Colon (tissue), 2 donors: Measurements from ENCODE around the gene PEX1.
A peak's percentile ranks its signal among the peaks of the same experiment; 100 is the strongest.
"Not testable (repeated sequence)": the region's sequence is repeated elsewhere in the genome, so short reads cannot be mapped to it uniquely, and the experiment has no call there.

Experiments
- FAIRE-seq: peaks from 2 replicates; lab custom pipeline; 2012; peaks lifted over from hg19 to GRCh38; lab: Jason Lieb, UNC
- donor health status: control.
- donor health status: control.

Gene PEX1

DNA sequence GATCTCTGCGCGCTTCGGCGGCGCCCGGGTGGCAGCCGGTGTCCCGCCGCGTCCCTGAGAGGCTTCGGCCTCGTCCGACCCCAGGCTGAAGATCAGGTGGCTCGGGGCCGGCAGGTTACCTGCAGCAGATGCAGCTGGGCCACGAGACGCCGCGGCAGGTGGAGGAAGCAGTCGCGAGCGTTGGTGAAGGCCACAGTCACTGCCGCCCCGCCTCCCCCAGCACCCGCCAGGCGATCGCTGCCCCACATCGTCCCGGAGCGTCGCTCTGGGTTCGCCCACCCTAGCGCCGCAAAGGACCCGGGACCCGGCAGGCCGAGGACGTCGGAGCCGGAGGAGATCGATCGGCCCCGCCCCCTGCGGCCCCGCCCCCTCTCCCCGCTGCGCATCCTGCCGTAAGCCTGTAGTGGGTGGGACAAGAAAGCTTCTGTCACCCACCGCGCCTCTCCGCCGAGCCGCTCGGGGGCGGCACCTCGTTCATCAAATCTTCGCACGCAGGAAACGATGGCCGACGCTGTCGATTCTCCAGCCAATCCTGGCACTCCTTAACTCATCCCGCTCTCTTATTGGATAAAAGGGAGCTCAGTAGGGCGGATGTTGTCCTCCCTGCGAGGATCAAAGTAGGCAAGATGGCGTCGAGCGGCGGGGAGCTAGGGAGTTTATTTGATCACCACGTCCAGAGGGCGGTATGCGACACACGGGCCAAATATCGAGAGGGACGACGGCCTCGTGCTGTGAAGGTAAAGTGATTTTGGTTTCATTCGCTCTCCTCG, at the start of gene PEX1, which contains the start of gene RBM48:
PEX1 (minus strand) TSS at position 333 of the 770 bp plus-strand sequence; CDS start at position 248, 85 bp downstream.
RBM48 (plus strand) TSS at position 608 of the 770 bp plus-strand sequence; CDS start at position 627, 19 bp downstream.
- FAIRE-seq: peak; percentile 38

DNA sequence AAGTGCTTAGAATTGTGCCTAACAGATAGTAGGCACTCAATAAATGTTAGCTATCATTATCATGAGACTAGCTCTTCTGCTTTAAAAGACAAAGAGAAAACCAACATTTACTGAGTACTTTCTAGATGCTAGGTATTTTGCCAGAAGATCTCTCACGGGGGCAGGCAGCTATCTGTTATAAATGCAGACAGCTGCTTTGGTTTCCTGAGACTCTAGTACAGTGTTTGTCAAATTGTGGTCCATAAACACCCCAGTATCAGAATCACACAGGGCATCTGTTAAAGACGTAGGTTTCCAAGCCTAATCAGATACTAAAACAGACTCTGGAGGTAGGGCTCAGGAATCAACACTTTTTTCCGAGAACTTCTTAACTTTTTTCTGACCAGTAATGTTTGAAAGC, 48.0 kb upstream of the PEX1 start:
- no peak for FAIRE-seq

DNA sequence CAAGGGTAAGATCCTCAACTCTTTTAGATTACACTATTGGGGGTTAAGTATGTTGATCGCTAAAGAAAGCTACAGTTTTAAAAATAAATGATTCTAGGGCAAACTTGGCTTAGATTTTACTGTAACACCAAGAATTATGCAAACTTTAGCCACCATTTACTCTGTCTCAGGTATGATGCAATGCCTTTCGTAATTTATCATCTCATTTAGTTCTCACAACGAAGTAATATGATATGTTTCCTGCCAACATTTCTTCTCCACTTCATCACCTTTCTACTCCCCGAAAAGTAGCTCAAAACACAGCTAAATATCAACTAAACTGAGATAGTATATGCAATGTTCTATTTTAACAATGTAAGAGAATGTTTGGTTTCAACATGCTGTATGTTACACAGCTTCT, 40.8 kb upstream of the PEX1 start:
- no peak for FAIRE-seq

DNA sequence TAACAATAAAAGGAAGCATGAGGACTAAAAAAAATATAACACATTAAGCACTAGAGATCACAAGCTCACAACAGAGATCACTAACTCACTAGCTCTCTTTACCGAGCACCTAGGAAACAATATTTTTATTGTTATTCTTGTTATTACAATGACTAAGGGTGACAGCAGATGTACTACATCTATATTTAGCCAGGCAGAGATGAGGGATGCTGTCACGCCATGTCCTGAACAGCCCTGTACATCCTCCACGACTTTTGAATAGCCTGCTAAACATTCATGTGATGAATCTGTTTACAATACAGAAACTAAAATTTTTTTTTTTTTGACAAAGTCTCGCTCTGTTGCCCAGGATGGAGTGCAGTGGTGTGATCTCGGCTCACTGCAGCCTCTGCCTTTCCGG, 39.1 kb upstream of the PEX1 start:
- FAIRE-seq: no peak

DNA sequence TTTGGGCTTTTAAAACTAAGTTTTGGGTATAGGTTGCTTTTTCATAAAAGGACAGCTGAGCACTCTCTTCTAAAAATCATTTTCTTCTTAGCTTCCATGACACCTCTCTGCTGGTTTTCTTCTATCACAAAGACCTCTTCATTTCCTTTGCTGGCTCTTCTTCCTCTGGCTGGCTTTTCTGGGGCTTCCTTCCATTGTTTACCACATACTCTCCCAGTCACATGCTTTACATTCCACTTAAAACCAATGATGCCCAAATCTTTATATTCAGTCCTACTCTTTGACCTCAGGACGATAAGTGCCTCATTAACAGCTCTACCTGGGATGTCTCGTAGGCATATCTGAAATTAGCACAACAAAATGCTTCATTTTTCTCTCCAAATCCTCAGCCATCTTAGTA, 35.0 kb upstream of the PEX1 start:
- FAIRE-seq: no peak

DNA sequence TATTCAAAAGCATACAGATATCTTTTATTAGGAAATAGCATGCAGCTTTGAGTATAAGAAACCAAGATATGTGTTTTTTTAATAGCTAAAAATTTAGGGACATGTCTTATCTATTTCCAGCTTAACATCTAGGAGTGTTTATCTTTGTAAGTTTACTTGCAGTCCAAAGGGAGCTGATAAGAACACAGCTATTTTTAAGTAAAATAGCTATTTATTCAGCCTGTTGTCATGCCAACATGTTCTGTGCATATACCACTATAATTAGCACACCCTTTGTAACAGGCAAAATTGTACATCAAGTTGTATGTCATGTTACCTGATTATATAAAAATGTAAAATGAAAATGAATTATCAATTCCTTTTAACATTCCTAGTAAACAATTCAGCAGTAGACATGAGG, 32.3 kb upstream of the PEX1 start:
- no peak for FAIRE-seq

DNA sequence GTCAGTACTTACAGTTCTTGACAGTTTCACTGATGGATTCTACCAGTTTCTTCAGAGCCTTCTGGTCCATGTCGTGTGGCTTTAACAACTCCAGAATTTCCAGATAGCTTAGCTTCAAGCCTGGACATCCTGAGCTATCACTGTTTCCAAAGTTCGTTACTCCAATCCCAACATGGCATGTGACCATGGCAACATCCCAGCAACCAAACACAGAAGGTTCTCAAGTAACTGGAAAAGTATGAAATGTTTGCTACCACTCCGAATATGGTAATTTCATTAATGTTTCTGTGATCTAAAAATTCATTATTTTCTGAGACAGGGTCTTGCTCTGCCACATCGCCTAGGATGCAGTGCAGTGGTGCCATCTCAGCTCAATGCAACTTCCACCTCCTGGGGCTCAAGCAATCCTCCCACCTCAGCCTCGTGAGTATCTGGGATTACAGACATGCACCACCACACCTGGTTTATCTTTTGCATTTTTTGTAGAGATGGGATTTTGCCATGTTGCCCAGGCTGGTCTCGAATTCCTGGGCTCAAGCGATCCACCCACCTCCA, 29.6 kb upstream of the PEX1 start:
- no peak for FAIRE-seq

DNA sequence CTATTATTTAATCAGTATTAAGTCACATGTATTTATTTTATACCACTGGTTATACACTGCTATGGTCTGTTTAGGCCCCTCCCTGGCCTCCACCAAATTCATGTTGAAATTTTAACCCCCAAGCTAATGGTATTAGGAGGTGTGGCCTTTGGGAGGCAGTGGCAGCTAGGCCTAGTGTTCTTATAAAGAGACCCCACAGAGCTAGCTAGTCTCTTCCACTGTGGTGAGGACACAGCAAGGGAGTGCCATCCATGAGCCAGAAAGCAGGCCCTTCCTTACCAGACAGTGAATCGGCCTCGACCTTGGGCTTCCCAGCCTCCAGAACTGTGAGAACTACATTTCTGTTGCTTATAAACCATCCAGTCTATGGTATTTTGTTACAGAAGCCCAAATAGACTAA, 28.9 kb upstream of the PEX1 start:
- no peak for FAIRE-seq

DNA sequence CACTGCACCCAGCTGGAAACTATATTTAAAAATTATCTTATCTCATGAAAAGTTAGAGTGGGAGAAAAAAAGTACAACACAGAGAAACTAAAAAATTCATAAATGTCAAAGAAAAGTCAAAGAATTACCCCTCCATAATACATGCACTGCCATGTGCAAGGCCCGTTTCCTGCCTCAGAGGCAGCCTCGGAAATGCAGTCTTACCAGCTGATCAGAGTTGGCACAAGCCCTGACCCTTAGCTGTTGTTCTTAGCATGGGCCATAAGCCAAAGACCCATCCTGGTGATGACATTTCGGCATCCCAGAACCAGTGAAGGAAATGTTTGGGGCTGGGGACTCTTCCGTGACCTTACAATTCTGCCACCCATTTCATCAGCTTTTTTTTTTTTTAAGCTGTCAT, 21.9 kb upstream of the PEX1 start:
- FAIRE-seq: no peak

DNA sequence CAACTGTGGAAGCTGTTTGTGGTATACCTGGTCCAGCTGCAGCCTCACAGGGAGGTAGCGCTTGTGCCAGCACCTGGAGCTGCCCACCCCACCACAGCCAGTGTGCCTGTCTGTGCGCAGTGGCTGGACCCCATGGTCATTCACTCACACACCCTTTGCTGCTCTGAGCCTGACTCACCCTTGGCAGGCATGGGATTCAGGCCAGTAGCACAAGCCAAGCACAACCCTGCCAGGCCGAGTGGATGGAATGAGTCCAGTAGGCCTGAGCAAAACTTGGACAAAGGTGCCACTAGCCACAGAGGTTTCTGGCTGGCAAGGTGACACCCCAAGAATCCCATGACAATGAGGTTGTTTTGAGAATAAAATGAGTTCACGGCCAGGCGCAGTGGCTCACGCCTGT, 19.3 kb upstream of the PEX1 start:
- no peak for FAIRE-seq

DNA sequence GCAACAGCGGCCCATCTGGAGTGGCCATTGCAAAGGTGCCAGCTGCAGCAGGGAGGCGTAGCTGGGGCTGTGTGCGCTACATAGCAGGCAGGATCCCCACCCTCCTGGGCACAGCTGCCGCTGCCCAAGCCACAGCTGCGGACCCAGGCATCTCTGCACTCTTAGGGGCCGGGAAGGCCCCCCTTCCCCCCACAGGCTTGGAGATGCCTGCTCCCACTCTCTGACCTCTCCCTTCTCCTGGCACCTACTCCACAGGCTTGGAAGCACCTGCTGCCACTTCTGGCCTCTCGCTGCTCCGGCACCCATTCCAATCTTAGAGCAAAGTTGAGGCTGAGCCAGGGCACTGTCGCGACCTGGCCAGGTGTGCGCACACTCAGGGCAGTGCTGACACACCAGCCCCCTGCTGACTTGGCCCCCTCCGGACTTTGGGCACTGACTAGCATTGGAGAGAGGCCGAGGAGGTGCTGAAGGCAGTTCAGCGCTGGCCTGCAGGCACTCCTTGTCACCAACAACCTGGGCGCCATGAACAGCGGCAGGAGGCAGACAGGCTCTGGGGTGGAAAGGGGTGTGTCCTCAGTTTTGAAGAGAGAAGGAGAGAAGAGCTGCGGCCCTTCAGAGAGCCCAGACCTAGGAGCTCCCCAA, 18.7 kb upstream of the PEX1 start:
- FAIRE-seq: no peak

DNA sequence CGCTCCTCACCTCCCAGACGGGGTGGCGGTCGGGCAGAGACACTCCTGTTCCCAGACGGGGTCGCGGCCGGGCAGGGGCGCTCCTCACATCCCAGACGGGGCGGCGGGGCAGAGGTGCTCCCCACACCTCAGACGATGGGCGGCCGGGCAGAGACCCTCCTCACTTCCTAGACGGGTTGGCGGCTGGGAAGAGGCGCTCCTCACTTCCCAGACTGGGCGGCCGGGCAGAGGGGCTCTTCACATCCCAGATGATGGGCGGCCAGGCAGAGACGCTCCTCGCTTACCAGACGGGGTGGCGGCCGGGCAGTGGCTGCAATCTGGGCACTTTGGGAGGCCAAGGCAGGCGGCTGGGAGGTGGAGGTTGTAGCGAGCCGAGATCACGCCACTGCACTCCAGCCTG, 16.8 kb upstream of the PEX1 start:
- not testable (repeated sequence) for FAIRE-seq

DNA sequence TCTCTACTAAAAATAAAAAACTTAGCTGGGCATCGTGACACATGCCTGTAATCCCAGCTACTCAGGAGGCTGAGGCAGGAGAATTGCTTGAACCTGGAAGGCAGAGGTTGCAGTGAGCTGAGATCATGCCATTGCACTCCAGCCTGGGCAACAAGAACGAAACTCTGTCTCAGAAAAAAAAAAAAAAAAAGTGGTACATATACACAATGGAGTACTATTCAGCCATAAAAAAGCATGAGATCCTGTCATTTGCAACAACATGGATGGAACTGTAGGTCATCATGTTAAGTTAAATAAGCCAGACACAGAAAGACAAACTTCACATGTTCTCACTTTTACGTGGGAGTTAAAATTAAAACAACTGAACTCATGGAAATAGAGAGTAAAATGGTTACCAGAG, 15.2 kb upstream of the PEX1 start:
- FAIRE-seq: not testable (repeated sequence)

DNA sequence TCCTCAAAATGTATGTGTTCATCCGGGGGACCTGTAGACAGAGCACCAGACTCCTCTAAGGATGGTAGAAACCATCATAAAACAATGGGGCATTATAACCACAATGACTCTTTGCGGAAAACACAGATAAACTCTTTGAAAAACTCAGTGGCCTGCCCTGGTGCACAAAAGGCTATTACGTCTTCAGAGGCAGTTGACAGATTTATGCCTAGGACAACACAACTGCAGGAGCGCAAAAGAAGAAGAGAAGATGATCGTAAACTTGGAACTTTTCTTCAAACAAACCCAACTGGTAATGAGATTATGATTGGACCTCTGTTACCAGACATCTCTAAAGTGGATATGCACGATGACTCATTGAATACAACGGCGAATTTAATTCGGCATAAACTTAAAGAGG, 6.3 kb upstream of the PEX1 start:
- FAIRE-seq: no peak

DNA sequence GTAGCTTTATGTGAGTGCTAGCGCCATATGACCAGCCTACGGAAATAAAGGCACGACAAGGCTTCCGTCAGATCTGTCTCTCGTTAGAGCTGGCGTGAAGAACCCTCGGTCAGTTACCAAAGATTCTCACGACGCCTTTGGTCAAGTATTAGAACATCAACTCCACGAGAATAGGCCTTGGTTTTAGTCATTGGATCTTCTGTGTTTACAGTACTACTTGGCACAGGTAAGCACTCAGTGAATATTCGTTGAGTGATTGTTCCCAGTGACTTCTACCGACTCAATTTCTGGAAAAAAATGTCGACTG, 591 bp upstream of the PEX1 start:
- no peak for FAIRE-seq

DNA sequence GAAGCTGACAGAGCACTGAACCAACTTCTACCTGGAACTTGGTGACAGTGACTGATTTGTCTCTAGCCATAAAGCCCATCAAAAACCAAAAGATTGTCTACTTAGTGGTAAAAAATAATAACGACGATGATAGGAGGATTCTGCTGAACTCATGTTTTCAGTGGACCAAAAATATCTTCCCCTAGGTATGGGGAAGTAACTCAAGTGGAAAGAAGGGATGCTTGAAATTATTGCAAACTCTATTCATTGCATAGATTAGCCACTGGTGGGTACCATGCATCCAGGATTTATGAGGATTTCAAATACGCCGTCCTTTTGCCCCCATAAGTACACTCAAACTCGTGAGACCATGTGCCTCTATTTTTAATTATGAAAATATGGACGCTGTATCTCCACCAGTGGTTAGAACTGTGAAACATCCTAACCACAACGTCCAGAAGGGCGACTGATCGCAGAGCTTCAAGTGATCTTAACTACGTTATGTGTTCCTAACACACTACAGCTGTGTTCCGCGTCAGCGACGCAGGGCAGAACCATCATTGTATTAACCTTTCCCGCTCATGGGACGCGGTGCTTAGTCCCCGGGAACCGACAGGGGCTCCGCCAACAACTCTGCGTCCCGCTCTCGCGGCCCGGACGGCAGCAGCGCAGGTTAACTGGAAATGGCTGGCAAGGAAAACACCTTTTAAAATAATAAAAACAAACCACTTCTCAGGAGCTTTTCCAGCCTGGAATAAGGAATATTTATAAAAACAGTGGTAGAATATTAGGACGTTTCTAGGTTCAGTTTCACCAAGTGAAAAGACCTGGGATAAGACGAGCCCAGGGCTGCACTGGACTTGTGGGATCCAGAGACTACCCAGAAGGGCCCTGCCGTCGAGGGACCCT, 776 bp downstream of the PEX1 start:
- no peak for FAIRE-seq

DNA sequence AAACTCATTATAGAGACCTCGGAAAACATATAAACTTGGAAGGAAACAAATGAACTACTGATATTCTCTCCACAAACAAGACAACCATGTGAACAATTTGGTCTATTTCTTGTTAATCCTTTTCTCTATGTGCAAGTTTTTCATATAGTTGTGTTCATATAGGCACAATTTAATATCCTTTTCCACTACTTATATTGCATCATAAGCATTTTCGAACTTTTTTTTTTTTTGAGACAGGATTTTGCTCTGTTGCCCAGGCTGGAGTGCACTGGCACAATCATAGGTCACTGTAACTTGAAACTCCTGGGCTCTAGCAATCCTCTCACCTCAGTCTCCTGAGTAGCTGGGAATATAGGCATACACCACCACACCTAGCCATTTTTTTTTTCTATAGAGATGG, 5.2 kb downstream of the PEX1 start:
- no peak for FAIRE-seq

DNA sequence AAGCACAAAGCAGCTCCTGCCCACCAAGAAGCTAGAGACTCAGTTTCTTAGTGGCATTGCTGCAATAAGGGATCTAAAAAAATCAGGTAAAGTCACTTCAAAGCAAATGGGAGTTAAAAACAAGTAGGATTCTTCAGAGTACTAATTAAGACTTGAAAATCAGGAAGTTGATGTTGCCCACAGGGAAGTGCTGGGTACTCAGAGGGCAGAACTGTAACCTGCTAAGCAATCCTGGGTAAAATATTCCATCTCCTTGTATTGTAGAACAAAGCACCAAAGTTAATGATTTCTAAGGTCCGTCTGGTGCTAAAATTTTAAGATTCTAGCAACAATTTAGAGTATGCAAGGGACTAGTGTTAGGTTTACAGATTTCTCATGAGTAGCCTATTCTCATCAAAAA, 8.3 kb downstream of the PEX1 start:
- no peak for FAIRE-seq

DNA sequence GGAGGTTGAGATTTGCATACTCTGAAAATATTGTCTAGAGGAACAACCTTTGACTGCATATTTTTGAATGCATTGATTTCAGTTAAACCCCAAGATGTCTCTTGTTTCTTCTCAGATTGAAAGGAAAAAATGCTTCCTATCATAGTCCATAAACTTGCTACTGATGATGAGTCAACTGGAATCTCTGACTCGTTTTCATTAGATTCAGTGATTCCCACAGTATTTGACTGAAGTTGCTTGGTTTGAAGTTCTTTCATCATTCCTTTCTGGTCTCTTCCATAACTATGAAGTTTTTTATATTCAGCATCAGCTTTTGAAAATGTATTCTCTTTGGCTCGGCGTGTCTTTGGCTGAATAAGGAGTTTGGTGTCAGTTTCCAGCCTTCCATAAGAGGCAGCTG, 10.7 kb downstream of the PEX1 start:
- FAIRE-seq: no peak

DNA sequence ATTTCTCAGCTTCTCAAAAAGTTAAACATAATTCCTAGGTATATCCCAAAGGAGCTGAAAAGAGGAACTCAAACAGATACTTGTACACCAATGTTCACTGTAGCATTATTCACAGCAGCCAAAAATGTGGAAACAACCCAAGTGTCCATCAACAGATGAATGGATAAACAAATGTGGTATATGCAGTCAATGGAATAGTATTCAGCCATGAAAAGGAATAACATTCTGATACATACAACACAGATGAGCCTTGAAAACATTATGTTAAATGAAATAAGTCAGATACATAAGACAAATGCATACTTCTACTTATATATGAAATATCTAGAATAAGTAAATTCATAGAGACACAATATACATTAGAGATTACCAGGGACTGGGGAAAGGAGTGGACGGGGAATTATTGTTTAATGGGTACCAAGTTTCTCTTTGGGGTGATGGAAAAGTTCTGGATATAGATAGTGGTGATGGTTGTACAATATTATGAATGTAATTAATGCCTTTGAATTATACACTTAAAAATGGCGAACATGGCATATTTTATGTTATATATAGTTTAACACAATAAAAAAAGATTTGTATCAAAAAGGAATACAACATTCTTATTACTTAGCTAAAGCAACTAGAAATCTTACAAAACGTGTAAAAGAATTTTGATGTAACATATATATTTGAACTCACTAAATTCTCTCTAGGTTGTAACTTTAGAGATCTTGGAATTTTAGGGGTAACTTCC, 15.0 kb downstream of the PEX1 start:
- FAIRE-seq: peak; percentile 28

DNA sequence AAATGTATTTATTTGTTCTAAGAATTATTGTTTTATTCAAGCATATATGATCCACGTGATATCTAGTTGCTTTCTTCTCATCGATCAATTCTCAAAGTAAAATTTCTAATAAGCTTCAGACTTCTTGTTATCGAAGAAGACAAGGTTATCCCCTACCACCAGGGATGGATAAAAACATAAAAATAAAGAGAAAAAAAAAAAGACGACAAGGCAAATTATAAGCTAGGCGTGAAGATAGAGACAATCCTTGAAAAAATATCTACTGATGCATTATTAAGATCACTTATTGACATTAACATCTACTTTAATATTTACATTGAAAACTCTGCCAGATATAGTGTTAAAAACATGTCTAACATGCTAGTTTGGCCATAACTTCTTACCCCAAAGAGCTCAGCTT, 19.4 kb downstream of the PEX1 start:
- no peak for FAIRE-seq

DNA sequence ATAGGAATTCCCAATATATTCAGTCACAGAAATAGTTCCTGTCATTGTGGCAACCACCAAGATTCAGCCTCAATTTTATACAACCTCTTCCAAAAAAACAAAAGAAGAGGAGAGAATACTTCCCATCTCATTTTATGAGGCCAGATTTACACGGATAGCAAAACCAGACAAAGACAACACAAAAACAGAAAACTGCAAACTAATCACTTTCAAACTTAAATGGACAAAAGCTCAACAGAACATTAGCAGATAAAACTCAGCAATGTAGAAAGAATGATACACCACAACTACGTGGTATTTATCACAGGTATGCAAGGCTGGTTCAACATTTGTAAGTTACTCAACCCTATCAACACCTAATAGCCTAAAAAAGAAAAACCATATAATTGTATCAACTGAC, 22.0 kb downstream of the PEX1 start:
- FAIRE-seq: no peak
